HepG2 (cell line): ENCODE data around the gene DHRS12. TPM values are rescaled to one million over a fixed set of nuclear protein-coding genes. Genes with fewer than 3 reads are reported as not detected.

Source experiments
- CCDC6 ChIP-seq: sonication (generic); formaldehyde crosslinking; IDR thresholded peaks from 2 replicates; pipeline ENCODE4 v1.8.1; 2022; ENCODE audit warnings: mild to moderate bottlenecking, missing genetic modification reagents, moderate library complexity
- GZF1 ChIP-seq: sonication (generic); formaldehyde crosslinking; IDR thresholded peaks from 2 replicates; pipeline ENCODE4 v1.5.1; 2020; ENCODE audit warnings: mild to moderate bottlenecking, missing genetic modification reagents
- KDM5A ChIP-seq: fragments of 200-600 bp; sonication (generic); IDR thresholded peaks from 2 replicates; pipeline ENCODE4 v1.7.0; 2018; ENCODE audit warnings: antibody characterized with exemption, mild to moderate bottlenecking, low read length, borderline replicate concordance
- KLF13 ChIP-seq: sonication (generic); formaldehyde crosslinking; IDR thresholded peaks from 2 replicates; pipeline ENCODE4 v1.4.0; 2020; ENCODE audit warnings: mild to moderate bottlenecking, missing genetic modification reagents
- NFKB2 ChIP-seq: sonication (generic); formaldehyde crosslinking; IDR thresholded peaks from 2 replicates; pipeline ENCODE4 v1.4.0; 2020; ENCODE audit warnings: missing genetic modification reagents, borderline replicate concordance
- TFDP1 ChIP-seq: IDR thresholded peaks from 2 replicates; pipeline ENCODE4 v1.6.1; 2016; ENCODE audit warnings: missing compliant biosample characterization, missing genetic modification reagents, borderline replicate concordance
- ZBTB44 ChIP-seq: sonication (generic); formaldehyde crosslinking; IDR thresholded peaks from 2 replicates; pipeline ENCODE4 v1.4.0; 2020; ENCODE audit warnings: missing genetic modification reagents
- ZNF512B ChIP-seq: sonication (generic); formaldehyde crosslinking; IDR thresholded peaks from 2 replicates; pipeline ENCODE4 v1.5.1; 2020; ENCODE audit warnings: missing genetic modification reagents, mild to moderate bottlenecking, borderline replicate concordance
- ZNF598 ChIP-seq: sonication (generic); formaldehyde crosslinking; IDR thresholded peaks from 2 replicates; pipeline ENCODE4 v1.5.1; 2020; ENCODE audit warnings: mild to moderate bottlenecking, missing genetic modification reagents, borderline replicate concordance
- polyA plus RNA-seq, 8 experiments: library from polyadenylated mRNA; depleted of rRNA in 3 of 8; stranded (reverse) in 7 of 8; unstranded in 1 of 8; fragments of >200 nt; fragmentation: Illumina TruSeq in 4 of 8; extraction: Trizol in 4 of 8; gene quantifications; 2 replicates each; pipeline versions ENCODE4 v1.2.1 to v1.2.3, GENCODE V29; 2011 to 2016; ENCODE audit warnings: low read depth in 4 of 8, missing spikeins in 1 of 8, mixed read lengths in 1 of 8; ENCODE audit not compliant: insufficient read depth in 1 of 8
- total RNA-seq, 5 experiments: library from RNA; depleted of rRNA; stranded (reverse); fragments of >200 nt; fragmentation: Illumina TruSeq; extraction: Trizol; gene quantifications; 2 replicates each; pipeline ENCODE4 v1.2.3, GENCODE V29; 2016; ENCODE audit warnings: low read depth in 1 of 5
- TF ChIP-seq, protein P1 (sequence below): sonication (generic); formaldehyde crosslinking; IDR thresholded peaks from 2 replicates; pipeline ENCODE4 v1.4.0; 2020; ENCODE audit warnings: missing genetic modification reagents, borderline replicate concordance
- TF ChIP-seq, protein P2 (sequence below): sonication (generic); formaldehyde crosslinking; IDR thresholded peaks from 2 replicates; pipeline ENCODE4 v1.5.1; 2020; ENCODE audit warnings: mild to moderate bottlenecking, missing genetic modification reagents
- TF ChIP-seq, protein P3 (sequence below): sonication (generic); formaldehyde crosslinking; IDR thresholded peaks from 2 replicates; pipeline ENCODE4 v1.8.0; 2022; ENCODE audit warnings: mild to moderate bottlenecking, missing genetic modification reagents; ENCODE audit not compliant: insufficient replicate concordance

Gene DHRS12
- total and polyA plus RNA-seq, 2 of the 13 experiments (the other 11 are each of a cell fraction or from before 2014, with no cell fraction given), result 7.2 to 8.4 TPM

DNA sequence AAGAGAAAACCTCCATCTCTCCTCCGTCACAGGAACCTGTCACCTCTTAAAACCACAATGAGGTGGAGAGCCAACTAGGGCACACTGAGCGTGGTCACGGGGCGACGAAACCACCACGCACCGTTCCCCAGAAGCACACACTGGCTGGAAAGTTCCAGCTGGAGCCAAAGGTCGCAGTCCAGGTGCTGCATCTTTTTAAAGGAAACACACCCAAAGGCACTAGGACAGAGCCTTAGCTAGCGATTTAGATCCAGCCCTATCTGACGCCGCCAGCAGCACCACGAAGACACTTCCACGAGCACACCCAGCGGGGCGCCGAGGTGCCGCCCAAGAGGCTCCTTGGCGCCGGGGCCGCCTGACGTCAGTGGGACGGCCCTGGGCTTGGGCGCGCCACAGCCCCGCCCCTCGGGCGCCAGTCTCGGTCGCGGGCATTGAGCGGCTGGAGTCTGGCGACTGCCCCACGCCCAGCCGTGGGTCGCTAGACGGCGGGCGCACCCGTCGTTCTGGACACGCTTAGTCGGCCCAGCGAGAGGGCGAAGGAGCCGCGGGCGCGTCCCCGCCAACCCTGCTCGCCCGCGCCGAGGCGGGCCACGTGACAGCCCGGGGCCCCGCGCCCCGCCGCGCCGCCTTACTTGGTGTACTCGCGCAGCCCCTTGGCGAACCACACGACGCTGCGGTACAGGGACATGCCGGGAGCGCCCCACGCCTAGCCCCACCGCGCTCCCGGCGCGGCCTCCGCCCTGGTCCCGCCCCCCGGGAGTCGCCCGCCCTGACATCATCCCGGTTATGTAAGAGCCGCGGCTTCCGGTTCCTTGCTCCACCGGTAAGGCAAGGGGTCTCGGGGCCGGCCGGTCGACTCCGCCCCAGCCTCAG is at the start of gene DHRS12 (continued):
- TF ChIP-seq TFDP1 (CRISPR knock-in tag), result peak; percentile 84; the same call in 1 of the 2 replicates
- peak; percentile 74; the same call in 1 of the 2 replicates for TF ChIP-seq ZNF598 (CRISPR knock-in tag)
- TF ChIP-seq, protein P1, sequence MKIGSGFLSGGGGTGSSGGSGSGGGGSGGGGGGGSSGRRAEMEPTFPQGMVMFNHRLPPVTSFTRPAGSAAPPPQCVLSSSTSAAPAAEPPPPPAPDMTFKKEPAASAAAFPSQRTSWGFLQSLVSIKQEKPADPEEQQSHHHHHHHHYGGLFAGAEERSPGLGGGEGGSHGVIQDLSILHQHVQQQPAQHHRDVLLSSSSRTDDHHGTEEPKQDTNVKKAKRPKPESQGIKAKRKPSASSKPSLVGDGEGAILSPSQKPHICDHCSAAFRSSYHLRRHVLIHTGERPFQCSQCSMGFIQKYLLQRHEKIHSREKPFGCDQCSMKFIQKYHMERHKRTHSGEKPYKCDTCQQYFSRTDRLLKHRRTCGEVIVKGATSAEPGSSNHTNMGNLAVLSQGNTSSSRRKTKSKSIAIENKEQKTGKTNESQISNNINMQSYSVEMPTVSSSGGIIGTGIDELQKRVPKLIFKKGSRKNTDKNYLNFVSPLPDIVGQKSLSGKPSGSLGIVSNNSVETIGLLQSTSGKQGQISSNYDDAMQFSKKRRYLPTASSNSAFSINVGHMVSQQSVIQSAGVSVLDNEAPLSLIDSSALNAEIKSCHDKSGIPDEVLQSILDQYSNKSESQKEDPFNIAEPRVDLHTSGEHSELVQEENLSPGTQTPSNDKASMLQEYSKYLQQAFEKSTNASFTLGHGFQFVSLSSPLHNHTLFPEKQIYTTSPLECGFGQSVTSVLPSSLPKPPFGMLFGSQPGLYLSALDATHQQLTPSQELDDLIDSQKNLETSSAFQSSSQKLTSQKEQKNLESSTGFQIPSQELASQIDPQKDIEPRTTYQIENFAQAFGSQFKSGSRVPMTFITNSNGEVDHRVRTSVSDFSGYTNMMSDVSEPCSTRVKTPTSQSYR (CRISPR knock-in tag), result peak; percentile 10; the same call in 1 of the 2 replicates
- TF ChIP-seq GZF1 (CRISPR knock-in tag), result peak; percentile 74; the same call in 1 of the 2 replicates
- 0 out of 2 replicates have a peak, but pooled peaks have one; percentile 18 for TF ChIP-seq NFKB2 (CRISPR knock-in tag)
- TF ChIP-seq KLF13 (CRISPR knock-in tag), result no peak
- TF ChIP-seq CCDC6 (CRISPR knock-in tag), result peak; percentile 84; the same call in 1 of the 2 replicates
- TF ChIP-seq ZNF512B (CRISPR knock-in tag), result 0 out of 2 replicates have a peak, but pooled peaks have one; percentile 43
- TF ChIP-seq KDM5A, result peak; percentile 51; the same call in 1 of the 2 replicates
- no peak for TF ChIP-seq ZBTB44 (CRISPR knock-in tag)
- TF ChIP-seq, protein P2, sequence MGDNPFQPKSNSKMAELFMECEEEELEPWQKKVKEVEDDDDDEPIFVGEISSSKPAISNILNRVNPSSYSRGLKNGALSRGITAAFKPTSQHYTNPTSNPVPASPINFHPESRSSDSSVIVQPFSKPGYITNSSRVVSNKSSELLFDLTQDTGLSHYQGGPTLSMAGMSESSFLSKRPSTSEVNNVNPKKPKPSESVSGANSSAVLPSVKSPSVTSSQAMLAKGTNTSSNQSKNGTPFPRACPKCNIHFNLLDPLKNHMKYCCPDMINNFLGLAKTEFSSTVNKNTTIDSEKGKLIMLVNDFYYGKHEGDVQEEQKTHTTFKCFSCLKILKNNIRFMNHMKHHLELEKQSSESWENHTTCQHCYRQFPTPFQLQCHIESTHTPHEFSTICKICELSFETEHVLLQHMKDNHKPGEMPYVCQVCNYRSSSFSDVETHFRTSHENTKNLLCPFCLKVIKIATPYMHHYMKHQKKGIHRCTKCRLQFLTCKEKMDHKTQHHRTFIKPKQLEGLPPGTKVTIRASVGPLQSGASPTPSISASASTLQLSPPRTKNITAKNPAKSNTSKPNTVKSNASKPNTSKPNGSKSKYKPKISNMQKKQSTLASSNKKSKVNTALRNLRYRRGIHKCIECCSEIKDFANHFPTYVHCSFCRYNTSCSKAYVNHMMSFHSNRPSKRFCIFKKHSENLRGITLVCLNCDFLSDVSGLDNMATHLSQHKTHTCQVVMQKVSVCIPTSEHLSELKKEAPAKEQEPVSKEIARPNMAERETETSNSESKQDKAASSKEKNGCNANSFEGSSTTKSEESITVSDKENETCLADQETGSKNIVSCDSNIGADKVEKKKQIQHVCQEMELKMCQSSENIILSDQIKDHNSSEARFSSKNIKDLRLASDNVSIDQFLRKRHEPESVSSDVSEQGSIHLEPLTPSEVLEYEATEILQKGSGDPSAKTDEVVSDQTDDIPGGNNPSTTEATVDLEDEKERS (CRISPR knock-in tag), result no peak; the same call in 1 of the 2 replicates
- TF ChIP-seq, protein P3, sequence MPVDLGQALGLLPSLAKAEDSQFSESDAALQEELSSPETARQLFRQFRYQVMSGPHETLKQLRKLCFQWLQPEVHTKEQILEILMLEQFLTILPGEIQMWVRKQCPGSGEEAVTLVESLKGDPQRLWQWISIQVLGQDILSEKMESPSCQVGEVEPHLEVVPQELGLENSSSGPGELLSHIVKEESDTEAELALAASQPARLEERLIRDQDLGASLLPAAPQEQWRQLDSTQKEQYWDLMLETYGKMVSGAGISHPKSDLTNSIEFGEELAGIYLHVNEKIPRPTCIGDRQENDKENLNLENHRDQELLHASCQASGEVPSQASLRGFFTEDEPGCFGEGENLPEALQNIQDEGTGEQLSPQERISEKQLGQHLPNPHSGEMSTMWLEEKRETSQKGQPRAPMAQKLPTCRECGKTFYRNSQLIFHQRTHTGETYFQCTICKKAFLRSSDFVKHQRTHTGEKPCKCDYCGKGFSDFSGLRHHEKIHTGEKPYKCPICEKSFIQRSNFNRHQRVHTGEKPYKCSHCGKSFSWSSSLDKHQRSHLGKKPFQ, result peak; percentile 24
